SU-DHL-6 (cell line): ENCODE measurements around the gene NPHP4.

ENCODE experiments used
- EZH2phosphoT487 ChIP-seq: fragments of 200-600 bp; sonication (generic), shearing (Covaris generic); conservative IDR thresholded peaks from 2 replicates; pipeline ENCODE4 v1.6.1; 2018; ENCODE audit warnings: mild to moderate bottlenecking, antibody characterized with exemption, low read length, moderate library complexity, mixed read lengths
- TF ChIP-seq, protein P1 (sequence below): fragments of 200-600 bp; sonication (generic); IDR thresholded peaks from one replicate; pipeline ENCODE4 v1.5.1; 2017; ENCODE audit warnings: antibody characterized with exemption, mild to moderate bottlenecking, low read length, moderate library complexity; ENCODE audit not compliant: insufficient read depth, poor library complexity, severe bottlenecking

DNA sequence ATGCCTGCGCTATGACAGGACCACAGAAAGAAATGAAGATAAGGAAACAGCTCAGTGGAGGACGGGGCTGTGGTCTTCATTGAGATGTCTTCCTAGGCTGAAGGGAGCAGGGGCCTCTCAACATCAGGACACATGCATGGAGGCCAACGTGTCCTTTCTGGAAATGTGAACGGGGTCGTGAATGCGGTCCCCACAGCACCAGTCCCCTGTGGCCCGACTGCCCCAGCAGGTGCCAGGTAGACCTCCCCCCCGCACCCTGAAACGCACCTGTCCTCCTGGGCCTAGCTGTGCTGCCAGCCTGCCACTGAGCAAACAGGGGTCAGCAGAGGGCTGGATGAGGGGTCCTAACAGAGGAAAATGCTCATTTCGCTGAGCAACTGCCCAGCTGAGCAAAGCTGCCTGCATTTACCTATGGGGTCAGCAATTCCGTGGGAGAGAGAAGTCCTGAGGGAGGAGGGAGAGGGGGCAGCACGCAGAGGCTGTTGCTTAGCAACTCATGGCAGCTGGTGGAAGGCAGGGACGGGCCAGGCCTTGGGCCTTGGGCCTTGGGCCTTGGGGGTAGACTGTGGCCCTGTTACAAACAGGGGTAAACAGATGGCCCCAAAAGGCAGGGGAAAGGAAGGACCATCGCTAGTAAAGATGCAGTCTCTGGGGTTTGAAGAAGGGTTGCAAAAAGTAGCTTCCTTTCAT, 77.4 kb downstream of the NPHP4 start:
- TF ChIP-seq, protein P1, sequence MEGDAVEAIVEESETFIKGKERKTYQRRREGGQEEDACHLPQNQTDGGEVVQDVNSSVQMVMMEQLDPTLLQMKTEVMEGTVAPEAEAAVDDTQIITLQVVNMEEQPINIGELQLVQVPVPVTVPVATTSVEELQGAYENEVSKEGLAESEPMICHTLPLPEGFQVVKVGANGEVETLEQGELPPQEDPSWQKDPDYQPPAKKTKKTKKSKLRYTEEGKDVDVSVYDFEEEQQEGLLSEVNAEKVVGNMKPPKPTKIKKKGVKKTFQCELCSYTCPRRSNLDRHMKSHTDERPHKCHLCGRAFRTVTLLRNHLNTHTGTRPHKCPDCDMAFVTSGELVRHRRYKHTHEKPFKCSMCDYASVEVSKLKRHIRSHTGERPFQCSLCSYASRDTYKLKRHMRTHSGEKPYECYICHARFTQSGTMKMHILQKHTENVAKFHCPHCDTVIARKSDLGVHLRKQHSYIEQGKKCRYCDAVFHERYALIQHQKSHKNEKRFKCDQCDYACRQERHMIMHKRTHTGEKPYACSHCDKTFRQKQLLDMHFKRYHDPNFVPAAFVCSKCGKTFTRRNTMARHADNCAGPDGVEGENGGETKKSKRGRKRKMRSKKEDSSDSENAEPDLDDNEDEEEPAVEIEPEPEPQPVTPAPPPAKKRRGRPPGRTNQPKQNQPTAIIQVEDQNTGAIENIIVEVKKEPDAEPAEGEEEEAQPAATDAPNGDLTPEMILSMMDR: no peak
- no peak for TF ChIP-seq EZH2phosphoT487
